A673 (cell line): ENCODE data around the gene TUBG2.

ENCODE experiments used
- CTCF ChIP-seq: fragments of 300-800, 200-600 bp; sonication (generic); conservative IDR thresholded peaks from 2 replicates; pipeline ENCODE4 v1.5.1; 2017; ENCODE audit warnings: low read depth, mild to moderate bottlenecking, antibody characterized with exemption, low read length, moderate library complexity, mixed read lengths
- EZH2 ChIP-seq: fragments of 200-600 bp; sonication (generic); IDR thresholded peaks from 2 replicates; pipeline ENCODE4 v1.6.1; 2017; ENCODE audit warnings: borderline replicate concordance, low read depth, mild to moderate bottlenecking, mixed read lengths, antibody characterized with exemption, low read length; ENCODE audit not compliant: poor library complexity, severe bottlenecking

DNA sequence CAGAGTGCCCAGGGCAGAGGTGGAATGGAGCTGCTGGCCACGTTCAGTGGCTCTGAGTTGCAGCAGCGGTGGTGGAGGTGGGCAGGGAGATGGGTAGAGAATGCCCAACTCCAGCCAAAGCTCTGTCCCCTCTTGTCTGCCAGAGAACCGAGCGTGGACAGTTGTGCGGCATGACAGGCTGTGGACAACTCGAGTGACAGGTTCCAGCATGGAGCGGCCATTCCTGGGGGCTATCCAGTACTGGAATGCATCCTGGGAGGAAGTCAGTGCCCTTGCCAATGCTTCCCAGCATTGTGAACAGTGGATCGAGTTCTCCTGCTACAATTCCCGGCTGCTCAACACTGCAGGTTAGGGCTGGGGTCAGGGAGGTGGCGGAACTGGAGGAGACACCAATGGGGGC, 31.5 kb downstream of the TUBG2 start:
- TF ChIP-seq CTCF, result no peak
- TF ChIP-seq EZH2, result no peak
